ENCODE results near the gene SHC3. TPM values are rescaled to one million over a fixed set of nuclear protein-coding genes. Genes with fewer than 3 reads are reported as not detected.

Gene SHC3
- total and polyA plus RNA-seq, 2 experiments from 2014 or later: 1.3 to 2.9 TPM

- H3K36me3 Mint-ChIP-seq (ENCODE audit: low read depth): no peaks in the 10 kb centered on the region; the same call in 2 of the 3 replicates
- Histone ChIP-seq H3K27ac (ENCODE audit: low read depth) (no peak overlapping the region), H3F3A (replicated peaks; ENCODE audit: low read depth) (no peaks in the 10 kb centered on the region; the same call in 1 of the 2 replicates), H4K20me1 (replicated peaks; ENCODE audit: insufficient read depth) (0 out of 2 replicates have a peak, but pooled peaks cover 5% of the 10 kb centered on the region), H3K9me2 (ENCODE audit: insufficient read depth) (no peaks in the 10 kb centered on the region), H3K4me3 (no peak overlapping the region), H3K79me2 (replicated peaks; ENCODE audit: insufficient read depth) (no peaks in the 10 kb centered on the region), H3K27me3 (ENCODE audit: insufficient read depth) (no peaks in the 10 kb centered on the region), H3K36me3 (ENCODE audit: insufficient read depth) (no peaks in the 10 kb centered on the region), H2AFZ (no peak overlapping the region), H3K4me1 (ENCODE audit: insufficient read depth) (peaks cover 14% of the 10 kb centered on the region), H3K4me2 (peak overlapping the region; percentile 68; the same call in 1 of the 2 replicates)
- H3K27me3 Mint-ChIP-seq (ENCODE audit: insufficient read depth, low read depth, poor library complexity): peaks cover 7% of the 10 kb centered on the region
- no peak; the same call in 1 of the 3 replicates for ATAC-seq
- DNase-seq (ENCODE audit: low spot score): no peak
- no peak overlapping the region for H3K27ac Mint-ChIP-seq
- no peaks in the 10 kb centered on the region for H3K9me3 Mint-ChIP-seq
- TF ChIP-seq EZH2phosphoT487 (IDR thresholded peaks at IDR 0.05; ENCODE audit: unreplicated experiment): no peak
- TF ChIP-seq ETS1 (IDR thresholded peaks at IDR 0.05): no peak
- TF ChIP-seq ZNF114 (CRISPR knock-in tag; IDR thresholded peaks at IDR 0.05): no peak
- TF ChIP-seq ZNF331 (CRISPR knock-in tag; IDR thresholded peaks at IDR 0.05; ENCODE audit: low read depth): no peak
- TF ChIP-seq JUNB (IDR thresholded peaks at IDR 0.05; ENCODE audit: unreplicated experiment): no peak
- no peak for TF ChIP-seq NANOG (IDR thresholded peaks at IDR 0.05; ENCODE audit: borderline replicate concordance)
- peaks cover 29% of the 10 kb centered on the region for H3K4me1 Mint-ChIP-seq
- no peak overlapping the region for H3K4me3 Mint-ChIP-seq
Measured at GRCh38 chr9:89008055-89008743, 170.4 kb downstream of the SHC3 start.

GRCh38 chr9:89006996-89007967 is 171.3 kb downstream of the SHC3 start:
- Histone ChIP-seq H3F3A (replicated peaks; ENCODE audit: low read depth) (no peaks in the 10 kb centered on the region; the same call in 1 of the 2 replicates), H3K4me2 (peak overlapping the region; percentile 68; the same call in 1 of the 2 replicates), H3K79me2 (replicated peaks; ENCODE audit: insufficient read depth) (no peaks in the 10 kb centered on the region), H3K9me2 (ENCODE audit: insufficient read depth) (no peaks in the 10 kb centered on the region), H3K27me3 (ENCODE audit: insufficient read depth) (no peaks in the 10 kb centered on the region), H3K36me3 (ENCODE audit: insufficient read depth) (no peaks in the 10 kb centered on the region), H3K4me3 (no peak overlapping the region), H3K4me1 (ENCODE audit: insufficient read depth) (peaks cover 14% of the 10 kb centered on the region), H3K27ac (ENCODE audit: low read depth) (no peak overlapping the region), H2AFZ (no peak overlapping the region), H4K20me1 (replicated peaks; ENCODE audit: insufficient read depth) (0 out of 2 replicates have a peak, but pooled peaks cover 5% of the 10 kb centered on the region)
- Mint-ChIP-seq H3K4me1 (peaks cover 25% of the 10 kb centered on the region), H3K9me3 (no peaks in the 10 kb centered on the region), H3K27me3 (ENCODE audit: insufficient read depth, low read depth, poor library complexity) (peaks cover 7% of the 10 kb centered on the region), H3K4me3 (no peak overlapping the region), H3K27ac (peak overlapping the region; percentile 12; the same call in 1 of the 2 replicates), H3K36me3 (ENCODE audit: low read depth) (no peaks in the 10 kb centered on the region; the same call in 2 of the 3 replicates)
- ATAC-seq: no peak
- no peak for TF ChIP-seq CTCF (conservative IDR thresholded peaks at IDR 0.05; ENCODE audit: low read depth in 2 of 2)
- no peak for TF ChIP-seq ZNF331 (CRISPR knock-in tag; IDR thresholded peaks at IDR 0.05; ENCODE audit: low read depth)
- TF ChIP-seq STAT1 (IDR thresholded peaks at IDR 0.05; ENCODE audit: unreplicated experiment): no peak
- TF ChIP-seq ZNF114 (CRISPR knock-in tag; IDR thresholded peaks at IDR 0.05): no peak
- TF ChIP-seq ZNF462 (CRISPR knock-in tag; IDR thresholded peaks at IDR 0.05): no peak
- no peak for TF ChIP-seq JUNB (IDR thresholded peaks at IDR 0.05; ENCODE audit: unreplicated experiment)
- DNase-seq (ENCODE audit: low spot score): no peak

Data from GM23338 (cell line).